GM21576 (cell line): Measurements from ENCODE around the gene UBQLN1.
"Not testable (repeated sequence)": the region's sequence is repeated elsewhere in the genome, so short reads cannot be mapped to it uniquely, and the experiment has no call there.

Experiments used
- ATAC-seq: cut with Tn5 transposase; IDR thresholded peaks from one replicate; pipeline ENCODE4 v1.9.1; 2021; ENCODE audit warnings: mild to moderate bottlenecking, moderate library complexity; ENCODE audit not compliant: unreplicated experiment

UBQLN1 gene

GRCh38 chr9:83636813-83637212 is 70.9 kb downstream of the UBQLN1 start:
- ATAC-seq, result no peak

- no peak for ATAC-seq
Observed at GRCh38 chr9:83633676-83634075, 74.1 kb downstream of the UBQLN1 start.

- no peak for ATAC-seq
Observed at GRCh38 chr9:83633255-83633654, 74.5 kb downstream of the UBQLN1 start.

GRCh38 chr9:83630938-83631457 is 76.8 kb downstream of the UBQLN1 start:
- no peak for ATAC-seq

GRCh38 chr9:83629433-83630104 is 78.2 kb downstream of the UBQLN1 start:
- no peak for ATAC-seq

- no peak for ATAC-seq
Observed at GRCh38 chr9:83628540-83628939, 79.2 kb downstream of the UBQLN1 start.

GRCh38 chr9:83625178-83625577 is 82.6 kb downstream of the UBQLN1 start:
- ATAC-seq, result no peak

- ATAC-seq, result peak; percentile 26
Observed at GRCh38 chr9:83623679-83624076, 84.1 kb downstream of the UBQLN1 start.

- ATAC-seq, result peak; percentile 82
Observed at GRCh38 chr9:83622939-83623678, 84.6 kb downstream of the UBQLN1 start, which contains the start of gene IDNK. TSS of gene IDNK (plus strand) at chr9:83623143. CDS start at chr9:83623172, 29 bp downstream.

GRCh38 chr9:83622433-83622938 is 85.3 kb downstream of the UBQLN1 start:
- peak; percentile 58 for ATAC-seq

GRCh38 chr9:83620841-83621636 is 86.7 kb downstream of the UBQLN1 start:
- ATAC-seq, result no peak

- no peak for ATAC-seq
Observed at GRCh38 chr9:83617299-83617698, 90.5 kb downstream of the UBQLN1 start.

GRCh38 chr9:83613298-83613697 is 94.5 kb downstream of the UBQLN1 start:
- not testable (repeated sequence) for ATAC-seq
